ENCODE data around the gene GIGYF1.

GIGYF1 gene

GRCh38 chr7:100683659-100684533 lies 10.2 kb downstream of the GIGYF1 start:
- DNase-seq (ENCODE audit: low spot score): no peak

- DNase-seq (ENCODE audit: low spot score): no peak
These were observed 10.9 kb downstream of the GIGYF1 start for GRCh38 chr7:100682991-100683658.

- DNase-seq (ENCODE audit: low spot score): no peak
These were observed 11.8 kb downstream of the GIGYF1 start for GRCh38 chr7:100682228-100682741.

- no peak for DNase-seq (ENCODE audit: low spot score)
These were observed 12.4 kb downstream of the GIGYF1 start for GRCh38 chr7:100681491-100682227.

GRCh38 chr7:100680576-100681271 lies 13.3 kb downstream of the GIGYF1 start:
- no peak for DNase-seq (ENCODE audit: low spot score)

- DNase-seq (ENCODE audit: low spot score): no peak
These were observed 14.0 kb downstream of the GIGYF1 start for GRCh38 chr7:100679927-100680575.

- DNase-seq (ENCODE audit: low spot score): no peak
These were observed 14.7 kb downstream of the GIGYF1 start for GRCh38 chr7:100679129-100679926.

GRCh38 chr7:100678291-100678984 lies 15.6 kb downstream of the GIGYF1 start:
- no peak for DNase-seq (ENCODE audit: low spot score)

- no peak for DNase-seq (ENCODE audit: low spot score)
These were observed 16.5 kb downstream of the GIGYF1 start for GRCh38 chr7:100677308-100678267.

GRCh38 chr7:100676501-100677306 lies 17.3 kb downstream of the GIGYF1 start:
- no peak for DNase-seq (ENCODE audit: low spot score)

- DNase-seq (ENCODE audit: low spot score): peak; percentile 97
These were observed 18.3 kb downstream of the GIGYF1 start for GRCh38 chr7:100675581-100676350.

GRCh38 chr7:100675105-100675451 lies 19.0 kb downstream of the GIGYF1 start:
- DNase-seq (ENCODE audit: low spot score): no peak

GRCh38 chr7:100674411-100675104 lies 19.5 kb downstream of the GIGYF1 start:
- no peak for DNase-seq (ENCODE audit: low spot score)

GRCh38 chr7:100673942-100674410 lies 20.1 kb downstream of the GIGYF1 start:
- DNase-seq (ENCODE audit: low spot score): peak; percentile 35

- peak; percentile 100 for DNase-seq (ENCODE audit: low spot score)
These were observed 20.6 kb downstream of the GIGYF1 start, which contains the start of gene GNB2 for GRCh38 chr7:100673302-100673941. Gene GNB2, plus strand, starts transcription at chr7:100673740. Its CDS starts 2,526 bp downstream, at chr7:100676266.

Data from CD4-positive, alpha-beta T cell treated with Interleukin-2 at 100 ng/mL for 4 hours (primary cell).